HG02981 (cell line): ENCODE measurements around the gene SEC24C.

Experiments
- ATAC-seq: cut with Tn5 transposase; IDR thresholded peaks from one replicate; pipeline ENCODE4 v1.9.1; 2021; ENCODE audit warnings: mild to moderate bottlenecking, moderate library complexity; ENCODE audit not compliant: unreplicated experiment

Gene SEC24C

GRCh38 chr10:73809061-73809818 is 65.1 kb downstream of the SEC24C start:
- ATAC-seq = no peak

GRCh38 chr10:73810358-73810734 is 66.2 kb downstream of the SEC24C start:
- ATAC-seq = no peak

GRCh38 chr10:73810735-73811465 is 66.7 kb downstream of the SEC24C start:
- peak; percentile 25 for ATAC-seq

GRCh38 chr10:73812657-73813056 is 68.5 kb downstream of the SEC24C start:
- ATAC-seq = no peak

- ATAC-seq = no peak
Measured at GRCh38 chr10:73813333-73813732, 69.2 kb downstream of the SEC24C start.

GRCh38 chr10:73814276-73814895 is 70.2 kb downstream of the SEC24C start:
- no peak for ATAC-seq

- ATAC-seq = no peak
Measured at GRCh38 chr10:73814896-73815718, 70.9 kb downstream of the SEC24C start.

- no peak for ATAC-seq
Measured at GRCh38 chr10:73815719-73816030, 71.5 kb downstream of the SEC24C start.

GRCh38 chr10:73816917-73817729 is 73.0 kb downstream of the SEC24C start:
- no peak for ATAC-seq

- ATAC-seq = no peak
Measured at GRCh38 chr10:73817826-73818225, 73.7 kb downstream of the SEC24C start.

- ATAC-seq = no peak
Measured at GRCh38 chr10:73818402-73818801, 74.2 kb downstream of the SEC24C start.

GRCh38 chr10:73819081-73819480 is 74.9 kb downstream of the SEC24C start:
- ATAC-seq = no peak

GRCh38 chr10:73819513-73820093 is 75.4 kb downstream of the SEC24C start:
- no peak for ATAC-seq
